Urothelium cell line (cell line): ENCODE results near the gene TIAM1.
A peak's percentile ranks its signal among the peaks of the same experiment; 100 is the strongest.

Experiments used
- DNase-seq: peaks from one replicate; pipeline ENCODE4 v3.0.0; 2011; ENCODE audit warnings: low spot score, mixed read lengths
- FAIRE-seq: peaks from 2 replicates; lab custom pipeline; 2011; peaks lifted over from hg19 to GRCh38; lab: Jason Lieb, UNC

The TIAM1 gene

GRCh38 chr21:31182231-31183140, 161.6 kb downstream of the TIAM1 start:
- no peak for FAIRE-seq

GRCh38 chr21:31181082-31181750, 162.8 kb downstream of the TIAM1 start:
- DNase-seq (no peak), FAIRE-seq (no peak)

More at GRCh38 chr21:31182231-31183140, 161.6 kb downstream of the TIAM1 start:
- no peak for DNase-seq

GRCh38 chr21:31180256-31181081, 163.6 kb downstream of the TIAM1 start:
- FAIRE-seq (no peak), DNase-seq (peak; percentile 56)

- FAIRE-seq (no peak), DNase-seq (no peak)
Observed at GRCh38 chr21:31176725-31177124, 167.3 kb downstream of the TIAM1 start.

GRCh38 chr21:31176080-31176551, 167.9 kb downstream of the TIAM1 start:
- DNase-seq (no peak), FAIRE-seq (no peak)

- FAIRE-seq: peak; percentile 23
- no peak for DNase-seq
Observed at GRCh38 chr21:31173881-31174555, 170.0 kb downstream of the TIAM1 start.

GRCh38 chr21:31172328-31172727, 171.7 kb downstream of the TIAM1 start:
- FAIRE-seq: no peak
- DNase-seq: no peak

GRCh38 chr21:31164713-31165694, 179.1 kb downstream of the TIAM1 start:
- peak; percentile 62 for FAIRE-seq

GRCh38 chr21:31162827-31163226, 181.2 kb downstream of the TIAM1 start:
- FAIRE-seq: no peak
- DNase-seq: no peak

More at GRCh38 chr21:31164713-31165694, 179.1 kb downstream of the TIAM1 start:
- DNase-seq: no peak

GRCh38 chr21:31162079-31162699, 181.9 kb downstream of the TIAM1 start:
- FAIRE-seq (no peak), DNase-seq (no peak)

GRCh38 chr21:31161157-31161556, 182.9 kb downstream of the TIAM1 start:
- FAIRE-seq: no peak
- no peak for DNase-seq

GRCh38 chr21:31159808-31160207, 184.3 kb downstream of the TIAM1 start:
- no peak for FAIRE-seq
- no peak for DNase-seq

GRCh38 chr21:31158789-31159581, 185.1 kb downstream of the TIAM1 start:
- no peak for FAIRE-seq
- DNase-seq: no peak

- FAIRE-seq: peak; percentile 71
- DNase-seq: no peak
Observed at GRCh38 chr21:31157756-31158155, 186.3 kb downstream of the TIAM1 start.

GRCh38 chr21:31156662-31157061, 187.4 kb downstream of the TIAM1 start:
- FAIRE-seq (no peak), DNase-seq (no peak)

GRCh38 chr21:31156169-31156568, 187.9 kb downstream of the TIAM1 start:
- DNase-seq: no peak
- FAIRE-seq: no peak

GRCh38 chr21:31151156-31152045, 192.7 kb downstream of the TIAM1 start:
- FAIRE-seq (peak; percentile 68), DNase-seq (no peak)
